ENCODE results near the gene SIGLEC14.

GRCh38 chr19:51621178-51621577, 25.4 kb downstream of the SIGLEC14 start:
- no peak for TF ChIP-seq CTCF (IDR thresholded peaks at IDR 0.05; ENCODE audit: extremely low read depth in 1 of 2, insufficient read depth in 1 of 2, low read depth in 1 of 2, low read length in 2 of 2)
- TF ChIP-seq EZH2 (IDR thresholded peaks at IDR 0.05; ENCODE audit: borderline replicate concordance, low read depth, low read length, severe bottlenecking), result no peak
- no peak for TF ChIP-seq POLR2AphosphoS5 (IDR thresholded peaks at IDR 0.05; ENCODE audit: insufficient read depth, low read depth, low read length)
- TF ChIP-seq MAX (IDR thresholded peaks at IDR 0.05; ENCODE audit: insufficient read depth, insufficient read length), result no peak
- no peak for TF ChIP-seq POLR2A (IDR thresholded peaks at IDR 0.05; ENCODE audit: low read depth, low read length)
- TF ChIP-seq JUN (IDR thresholded peaks at IDR 0.05; ENCODE audit: borderline replicate concordance, insufficient read depth, insufficient read length, low read depth), result no peak
